Gastroesophageal sphincter (tissue), 4 donors: ENCODE measurements around the gene KAT6B. TPM values are rescaled to one million over a fixed set of nuclear protein-coding genes. Genes with fewer than 3 reads are reported as not detected.

Source experiments
- ATAC-seq: fragments of 150-250 bp; one replicate; pipeline ENCODE4 v1.9.1; 2016; ENCODE audit warnings: mild to moderate bottlenecking, moderate library complexity
- H3K27ac ChIP-seq, 4 donors: fragments of 200-600 bp; sonication (generic) in 3 of 4; 1 replicate in 3 of 4; 2 replicates in 1 of 4; pipeline ENCODE4 v1.5.1; 2016 to 2019
- H3K27me3 ChIP-seq: fragments of 200-600 bp; sonication (generic); one replicate; pipeline ENCODE4 v1.5.1; 2019
- H3K36me3 ChIP-seq, 2 donors: fragments of 200-600 bp; sonication (generic); one replicate each; pipeline ENCODE4 v1.5.1; 2019; ENCODE audit warnings: control low read depth in 1 of 2
- H3K4me1 ChIP-seq, 3 donors: fragments of 200-600 bp; sonication (generic); 1 replicate in 2 of 3; 2 replicates in 1 of 3; pipeline ENCODE4 v1.5.1; 2016 to 2019; ENCODE audit warnings: control low read depth in 2 of 3
- H3K4me3 ChIP-seq, 2 donors: fragments of 200-600 bp; sonication (generic); one replicate each; pipeline ENCODE4 v1.5.1; 2019; ENCODE audit warnings: mild to moderate bottlenecking in 1 of 2, moderate library complexity in 1 of 2
- H3K9me3 ChIP-seq, 3 donors: fragments of 200-600 bp; sonication (generic); one replicate each; pipeline ENCODE4 v1.5.1; 2017 to 2019; ENCODE audit warnings: control low read depth in 2 of 3
- CTCF ChIP-seq, 4 experiments: fragments of 200-600 bp in 2 of 4; fragments of 450-650 bp in 2 of 4; sonication (generic) in 1 of 4; IDR thresholded peaks; one replicate each; pipeline ENCODE4 v1.5.1; 2017 to 2019; ENCODE audit warnings: antibody characterized with exemption in 4 of 4, mild to moderate bottlenecking in 2 of 4, moderate library complexity in 2 of 4
- EP300 ChIP-seq: sonication (generic); formaldehyde crosslinking; IDR thresholded peaks from one replicate; pipeline ENCODE4 v1.6.1; 2017; ENCODE audit warnings: antibody characterized with exemption, mild to moderate bottlenecking
- POLR2A ChIP-seq, 2 donors: fragments of 450-650 bp; IDR thresholded peaks; one replicate each; pipeline ENCODE4 v1.6.1; 2017; ENCODE audit warnings: antibody characterized with exemption in 2 of 2, mild to moderate bottlenecking in 2 of 2, moderate library complexity in 1 of 2
- POLR2AphosphoS5 ChIP-seq: sonication (generic); formaldehyde crosslinking; IDR thresholded peaks from one replicate; pipeline ENCODE4 v1.6.1; 2017; ENCODE audit warnings: antibody characterized with exemption
- WGBS, 2 donors: methylation state at CpG; one replicate each; pipeline ENCODE4 v1.1.5; 2018; ENCODE audit warnings: low coverage in 1 of 2; 5-methylcytosine and 5-hydroxymethylcytosine counted together
- total RNA-seq, 4 donors: library from RNA; depleted of rRNA; stranded (reverse); fragments of >200 nt; gene quantifications; one replicate each; pipeline ENCODE4 v1.1.0, GENCODE V29; 2016

The KAT6B gene
- total RNA-seq, 4 donors from 2014 or later: 35.8 to 107 (median 82.9) TPM

DNA sequence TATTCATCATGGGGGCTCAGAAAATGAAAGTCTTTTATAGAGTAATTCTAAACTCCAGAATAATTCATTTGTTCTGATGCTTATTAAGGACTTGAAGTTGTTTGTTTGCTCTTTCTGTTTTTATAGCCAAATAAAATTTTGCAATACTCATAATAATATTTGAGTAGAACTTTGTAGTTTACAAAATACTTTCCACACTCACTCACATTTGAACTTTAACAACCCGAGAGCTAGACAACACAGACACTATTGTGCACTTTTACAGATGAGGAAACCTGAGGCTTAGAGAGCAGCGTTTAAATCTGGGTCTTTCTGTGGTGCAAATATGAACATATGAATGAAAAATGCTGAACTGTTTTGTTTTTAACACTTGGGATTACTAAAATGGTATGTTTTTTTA is 126.8 kb downstream of the KAT6B start:
- 40 to 60% methylated on average over 2 of the region's 2 CpGs for WGBS, 2 donors
- Histone ChIP-seq H3K27me3 (no peaks in the 10 kb centered on the region), H3K36me3 (no peaks in the 10 kb centered on the region), H3K4me3 (no peak overlapping the region), H3K9me3 (no peaks in the 10 kb centered on the region), H3K4me1 (peaks cover 10 to 74% (median 14%) of the 10 kb centered on the region in 3 donors), H3K27ac (no peak overlapping the region)
- TF ChIP-seq POLR2AphosphoS5 (no peak), CTCF (IDR thresholded peaks at IDR 0.05) (no peak), POLR2A (IDR thresholded peaks at IDR 0.05) (no peak), EP300 (no peak)
- no peak for ATAC-seq

GRCh38 chr10:74955796-74956195 is 129.4 kb downstream of the KAT6B start:
- ATAC-seq: no peak
- H3K9me3 ChIP-seq: no peaks in the 10 kb centered on the region
- no peaks in the 10 kb centered on the region for H3K27me3 ChIP-seq
- no peak overlapping the region for H3K4me3 ChIP-seq
- WGBS, 2 donors: 88 to 95% methylated on average over 5 of the region's 5 CpGs
- H3K27ac ChIP-seq: no peak overlapping the region
- H3K36me3 ChIP-seq: no peaks in the 10 kb centered on the region
- no peak for TF ChIP-seq CTCF (IDR thresholded peaks at IDR 0.05)
- TF ChIP-seq POLR2AphosphoS5: no peak
- no peak for TF ChIP-seq POLR2A (IDR thresholded peaks at IDR 0.05)
- TF ChIP-seq EP300: no peak
- H3K4me1 ChIP-seq: peaks cover 3 to 54% (median 6%) of the 10 kb centered on the region in 3 donors

DNA sequence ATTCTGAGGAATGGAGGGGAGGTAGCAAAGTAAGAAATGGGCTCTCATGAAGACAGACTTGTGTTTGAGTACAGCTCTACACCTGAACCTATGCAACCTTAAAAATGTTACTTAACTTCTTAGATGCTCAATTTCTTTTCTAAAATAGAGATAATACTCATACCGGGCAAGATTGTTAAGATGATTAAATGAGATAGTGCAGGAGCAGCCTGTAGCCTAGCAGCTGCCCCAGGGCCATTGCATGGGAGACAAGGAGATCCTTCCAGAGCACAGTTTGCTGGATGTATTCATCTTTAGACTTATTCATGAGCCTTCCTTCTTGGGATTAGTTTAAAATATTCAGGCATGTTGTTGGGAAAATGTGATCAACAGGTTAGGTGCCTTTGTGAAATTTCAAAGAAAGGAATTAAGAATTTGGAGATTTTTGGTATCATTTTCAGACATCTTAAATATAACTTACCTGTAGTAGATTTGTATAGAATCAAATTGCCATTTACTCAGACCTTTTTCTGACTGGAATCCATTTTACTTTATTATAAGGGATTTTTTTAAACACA is 130.2 kb downstream of the KAT6B start:
- 83 to 89% methylated on average over 1 of the region's 1 CpG for WGBS, 2 donors
- ATAC-seq: no peak
- H3K9me3 ChIP-seq: no peaks in the 10 kb centered on the region
- H3K4me3 ChIP-seq: no peak overlapping the region
- H3K4me1 ChIP-seq: peaks cover 3 to 51% (median 6%) of the 10 kb centered on the region in 3 donors
- no peaks in the 10 kb centered on the region for H3K36me3 ChIP-seq
- no peak overlapping the region for H3K27ac ChIP-seq
- no peak for TF ChIP-seq POLR2AphosphoS5
- no peak for TF ChIP-seq CTCF (IDR thresholded peaks at IDR 0.05)
- TF ChIP-seq EP300: no peak
- no peak for TF ChIP-seq POLR2A (IDR thresholded peaks at IDR 0.05)
- H3K27me3 ChIP-seq: no peaks in the 10 kb centered on the region

DNA sequence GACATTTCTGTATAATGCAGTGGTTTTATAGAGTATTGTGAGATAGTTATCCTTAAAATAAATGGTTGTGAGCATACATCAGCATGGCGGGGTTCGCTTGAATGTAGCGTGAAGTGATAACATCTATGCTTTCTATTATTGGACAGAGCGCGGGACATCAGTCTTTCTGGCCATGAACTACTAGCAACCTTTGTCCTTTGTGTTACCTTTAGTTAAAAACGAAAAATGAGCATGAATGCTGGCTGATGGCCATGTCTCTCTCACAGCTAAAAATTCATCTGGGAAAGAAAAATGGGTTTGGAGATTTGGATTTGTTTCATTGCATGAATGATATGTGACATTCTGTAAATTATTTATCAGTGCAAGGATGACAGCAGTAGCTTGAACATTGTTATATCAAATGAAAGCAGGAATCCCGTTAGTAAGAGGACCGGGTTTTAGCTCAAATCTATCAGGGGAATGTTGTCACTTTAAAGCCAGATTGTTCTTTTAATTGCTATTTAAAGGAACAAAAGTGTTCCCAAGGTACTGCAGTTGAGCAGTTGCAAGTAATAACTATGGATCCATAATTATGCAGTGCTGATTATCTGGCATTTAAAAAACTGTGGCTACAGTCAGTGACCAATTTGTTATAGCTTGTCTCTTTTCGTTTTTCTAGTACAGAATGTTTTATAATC is 131.0 kb downstream of the KAT6B start:
- no peaks in the 10 kb centered on the region for H3K36me3 ChIP-seq
- TF ChIP-seq CTCF (IDR thresholded peaks at IDR 0.05) (no peak), EP300 (no peak), POLR2A (IDR thresholded peaks at IDR 0.05) (no peak), POLR2AphosphoS5 (no peak)
- H3K9me3 ChIP-seq: no peaks in the 10 kb centered on the region
- no peak for ATAC-seq
- no peak overlapping the region for H3K4me3 ChIP-seq
- H3K27ac ChIP-seq: no peak overlapping the region
- H3K27me3 ChIP-seq: no peaks in the 10 kb centered on the region
- peaks cover 3 to 45% (median 6%) of the 10 kb centered on the region in 3 donors for H3K4me1 ChIP-seq
- WGBS, 2 donors: 8 to 45% methylated on average over 9 of the region's 9 CpGs

GRCh38 chr10:74958316-74958715 is 131.9 kb downstream of the KAT6B start:
- TF ChIP-seq EP300: no peak
- no peak for TF ChIP-seq POLR2A (IDR thresholded peaks at IDR 0.05)
- no peak for TF ChIP-seq CTCF (IDR thresholded peaks at IDR 0.05)
- TF ChIP-seq POLR2AphosphoS5: no peak
- no peaks in the 10 kb centered on the region for H3K9me3 ChIP-seq
- no peaks in the 10 kb centered on the region for H3K36me3 ChIP-seq
- peaks cover 3 to 37% (median 6%) of the 10 kb centered on the region in 3 donors for H3K4me1 ChIP-seq
- ATAC-seq: no peak
- no peaks in the 10 kb centered on the region for H3K27me3 ChIP-seq
- 90 to 96% methylated on average over 3 of the region's 3 CpGs for WGBS, 2 donors
- no peak overlapping the region for H3K4me3 ChIP-seq
- no peak overlapping the region for H3K27ac ChIP-seq
